GM18499 (cell line): ENCODE data around the gene EIF5AL1.
"Not testable (repeated sequence)": the region's sequence is repeated elsewhere in the genome, so short reads cannot be mapped to it uniquely, and the experiment has no call there.

Experiments used
- ATAC-seq: cut with Tn5 transposase; IDR thresholded peaks from one replicate; pipeline ENCODE4 v1.9.1; 2021; ENCODE audit warnings: moderate number of reproducible peaks; ENCODE audit not compliant: insufficient read depth, unreplicated experiment

EIF5AL1 gene

DNA sequence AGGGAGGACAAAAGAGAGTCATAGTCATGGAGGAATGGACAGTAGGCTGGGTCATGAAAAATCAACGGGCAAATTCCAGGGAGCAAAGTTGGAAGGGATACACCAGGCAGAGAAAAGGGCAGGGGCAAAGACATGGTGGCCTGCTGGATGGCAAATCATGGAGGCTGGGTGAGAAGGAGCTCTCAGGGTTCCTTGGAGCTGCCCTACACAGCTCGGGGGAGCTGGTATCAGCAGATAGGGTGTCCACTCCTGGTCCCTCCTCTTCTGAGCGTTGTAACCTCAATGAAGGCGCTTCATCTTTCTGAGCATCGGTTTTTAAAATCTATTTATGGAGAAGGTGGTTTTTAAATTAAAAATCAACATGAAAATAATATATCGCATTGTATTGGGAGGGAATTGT lies 27.9 kb upstream of the EIF5AL1 start:
- ATAC-seq, result no peak

DNA sequence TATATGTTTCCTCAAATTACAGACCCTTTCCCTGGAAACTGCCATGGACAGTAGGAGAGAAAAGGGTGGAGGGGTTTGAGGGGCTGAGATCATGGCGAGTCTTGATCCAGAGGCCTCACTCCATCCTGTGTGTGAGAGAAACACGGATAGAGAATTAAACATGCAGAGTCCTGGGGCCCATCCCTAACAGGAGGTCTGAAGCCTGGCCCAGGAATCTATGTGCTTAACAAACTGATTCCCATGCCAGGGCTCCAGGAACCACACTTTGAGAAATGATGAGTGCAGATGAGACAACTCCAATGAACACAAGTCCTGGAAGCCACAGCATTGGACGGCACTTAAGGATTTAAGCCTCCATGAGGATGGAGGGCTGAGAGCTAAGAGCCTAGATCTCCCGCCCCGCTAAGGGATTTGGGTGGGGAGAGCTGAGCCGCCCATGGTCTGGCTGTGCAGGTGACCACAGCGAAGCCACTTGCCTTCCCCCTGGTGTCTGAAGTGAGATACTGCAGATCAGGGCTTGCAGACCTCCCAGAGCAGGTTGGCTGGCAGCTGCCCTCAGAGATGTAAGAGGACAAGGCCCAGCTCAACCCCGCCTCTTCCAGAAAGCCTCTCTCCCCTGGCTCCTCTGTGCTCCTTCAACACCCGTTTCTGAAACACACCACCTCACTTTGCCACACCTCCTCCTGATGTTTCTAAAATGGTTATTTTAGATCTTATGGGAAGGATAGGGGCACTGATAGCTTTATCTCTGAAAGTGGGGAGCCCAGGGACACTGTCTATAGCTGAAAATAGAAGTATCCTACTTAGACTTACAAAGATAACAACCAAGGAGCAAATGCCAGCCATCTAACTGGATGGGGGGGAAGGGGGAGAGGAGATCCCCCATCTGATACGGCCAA lies 24.8 kb upstream of the EIF5AL1 start:
- no peak for ATAC-seq

DNA sequence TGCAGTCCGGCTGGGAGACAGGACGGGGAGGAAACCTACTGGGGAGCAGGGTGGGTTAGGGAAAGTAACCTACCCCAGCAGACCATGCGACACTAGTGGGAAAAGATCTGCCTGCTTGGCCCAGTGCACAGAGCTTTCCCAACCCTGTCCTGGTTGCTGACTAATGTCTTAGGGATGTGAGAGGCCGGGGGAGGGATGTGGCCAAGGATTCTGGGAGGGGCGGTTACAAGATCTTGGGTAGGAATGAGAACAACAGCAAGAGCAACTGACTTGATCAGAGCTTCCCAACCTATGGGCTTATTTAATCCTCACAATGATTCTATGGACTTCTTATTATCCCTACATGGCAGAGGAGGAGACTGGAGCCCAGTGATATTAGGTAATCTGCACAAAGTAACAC lies 24.0 kb upstream of the EIF5AL1 start:
- no peak for ATAC-seq

DNA sequence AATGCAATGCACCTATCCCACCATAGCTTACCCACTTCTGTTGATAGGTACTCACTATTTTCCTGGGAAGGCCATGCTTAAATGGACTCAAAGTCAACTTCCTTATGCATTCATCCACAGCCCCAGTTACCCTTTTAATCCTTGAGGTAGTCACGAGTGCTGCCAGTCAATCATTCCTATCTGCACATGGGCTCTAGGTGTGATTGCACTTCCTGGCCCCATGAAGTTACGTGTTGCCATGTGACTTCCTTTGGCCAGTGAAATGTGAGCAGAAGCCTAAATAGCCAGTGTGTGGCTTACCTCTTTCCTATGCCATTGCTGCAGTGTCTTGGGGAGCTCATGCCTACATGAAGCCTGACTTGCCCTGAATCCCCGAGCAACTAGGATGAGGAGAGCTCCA lies 23.5 kb upstream of the EIF5AL1 start:
- no peak for ATAC-seq

DNA sequence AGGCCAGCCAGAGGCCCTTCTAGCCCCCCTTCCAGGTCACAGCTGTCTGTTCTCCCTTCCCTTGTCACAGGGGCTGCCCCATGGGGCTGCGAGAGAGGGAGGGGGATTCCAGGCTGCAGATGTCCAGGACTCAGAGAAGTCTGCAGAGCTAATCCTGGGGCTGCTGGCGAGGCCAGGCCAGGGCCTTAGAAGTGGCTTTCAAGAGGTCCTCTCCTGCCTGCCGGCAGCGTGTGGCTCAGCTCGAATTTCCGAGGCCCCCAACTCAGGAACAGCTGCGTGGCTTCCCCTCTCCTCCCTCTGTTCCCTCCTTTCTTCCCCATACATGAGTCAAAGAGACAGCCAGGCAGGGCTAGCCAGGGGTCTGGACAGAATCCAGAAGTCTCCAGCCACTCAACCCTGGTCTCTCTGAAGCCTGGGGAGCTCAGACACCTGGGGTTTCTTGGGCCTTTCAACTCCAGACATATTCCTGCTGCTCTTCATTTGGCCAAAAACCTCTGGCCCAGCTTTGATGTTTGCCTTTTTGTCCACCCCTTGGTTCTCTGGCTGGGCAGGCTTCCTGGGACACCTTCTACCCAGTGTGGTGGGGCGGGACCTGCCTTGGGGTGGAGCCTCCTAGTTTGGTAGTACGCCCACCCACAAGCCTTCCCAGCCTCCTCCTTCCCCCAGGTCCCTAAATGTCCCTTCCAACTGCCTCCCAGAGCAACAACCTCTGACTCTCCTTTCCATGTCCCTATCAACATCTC lies 21.8 kb upstream of the EIF5AL1 start:
- ATAC-seq, result no peak

DNA sequence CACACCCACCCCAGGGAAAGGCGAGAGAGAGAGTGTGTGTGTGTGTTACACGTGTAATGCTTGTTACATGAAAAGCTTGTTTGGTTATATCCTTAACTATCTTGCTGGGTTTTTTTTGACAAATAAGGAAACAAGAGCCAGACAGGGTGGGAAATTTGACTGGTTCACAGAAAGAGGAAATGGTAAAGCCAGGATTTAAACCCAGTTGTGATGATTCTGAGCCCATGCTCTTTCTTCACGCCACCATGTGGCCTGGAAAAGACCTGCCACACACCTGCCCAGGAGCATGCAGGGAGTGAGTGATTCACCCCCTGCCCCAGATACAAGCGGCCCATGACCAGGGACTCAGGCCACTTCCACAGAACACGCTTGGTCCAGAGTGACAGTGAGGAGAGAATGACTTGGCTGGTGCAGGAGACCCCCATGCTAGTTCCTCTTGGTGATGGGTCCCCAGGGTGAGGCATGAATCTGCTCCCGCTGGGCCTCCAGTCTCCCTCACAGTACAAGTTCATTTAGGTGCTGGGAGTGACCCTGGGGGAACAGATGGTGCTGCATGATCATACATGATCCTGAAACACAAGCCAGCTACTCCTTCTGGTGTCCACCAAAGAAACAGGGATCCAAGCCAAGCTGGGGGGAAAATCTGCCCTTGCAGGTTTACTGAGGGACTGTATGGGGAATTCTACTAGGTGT lies 21.0 kb upstream of the EIF5AL1 start:
- no peak for ATAC-seq

DNA sequence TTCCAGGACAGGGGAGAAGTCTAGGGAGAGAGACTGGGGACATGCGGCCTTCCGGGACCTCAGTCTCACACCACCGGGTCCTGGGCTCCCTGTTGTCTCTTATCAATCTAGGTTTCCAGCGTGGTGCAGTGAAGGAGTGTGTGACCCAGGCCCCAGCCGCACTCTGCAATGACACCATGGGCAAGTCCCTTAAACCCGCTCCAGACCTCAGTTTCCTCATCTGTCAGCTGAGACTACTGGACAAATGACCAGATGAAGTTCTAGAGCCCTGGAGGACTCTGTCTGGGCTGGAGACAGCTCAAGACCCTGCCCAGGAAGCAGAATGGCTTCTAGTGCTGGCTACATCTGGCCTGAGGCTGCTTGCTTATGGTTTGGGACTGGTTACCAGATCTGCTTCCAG lies 20.1 kb upstream of the EIF5AL1 start:
- no peak for ATAC-seq

DNA sequence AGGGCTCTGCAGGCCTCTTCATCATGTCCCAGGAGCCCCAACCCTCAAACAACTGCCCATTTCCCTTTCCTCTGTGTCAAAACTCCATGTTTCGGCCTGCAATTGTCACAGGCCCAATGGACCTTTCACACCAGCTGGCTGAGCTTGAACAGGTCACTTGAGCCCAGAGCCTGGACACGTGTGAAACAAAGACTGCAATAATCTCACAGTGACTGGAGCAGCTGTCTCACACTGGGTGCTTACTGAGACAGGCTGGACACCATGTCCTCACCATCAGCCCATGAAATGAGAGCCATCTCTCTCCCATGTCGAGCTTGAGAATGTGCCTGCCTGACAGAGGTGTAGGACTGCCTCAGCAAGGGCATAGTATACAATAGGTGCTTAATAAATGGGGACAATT lies 19.5 kb upstream of the EIF5AL1 start:
- no peak for ATAC-seq

DNA sequence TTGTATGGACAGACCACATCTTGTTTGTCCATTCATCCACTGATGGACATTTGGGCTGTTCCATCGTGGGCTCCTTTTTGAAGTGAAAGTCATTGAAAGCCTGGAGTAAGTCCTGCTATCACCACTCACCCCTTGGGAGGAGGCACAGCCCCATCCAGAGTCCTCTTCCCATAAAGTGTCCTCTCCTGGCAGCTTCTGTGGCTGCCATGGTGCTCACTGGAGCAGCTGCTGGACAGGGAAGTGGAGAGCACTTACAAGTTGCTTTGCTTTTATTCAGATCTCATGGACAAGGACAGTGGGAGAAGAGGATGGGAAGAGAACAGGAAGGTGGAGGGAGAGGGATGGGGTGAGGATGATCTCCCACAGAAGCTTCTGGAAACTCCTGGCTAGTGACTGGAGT lies 18.5 kb upstream of the EIF5AL1 start:
- no peak for ATAC-seq

DNA sequence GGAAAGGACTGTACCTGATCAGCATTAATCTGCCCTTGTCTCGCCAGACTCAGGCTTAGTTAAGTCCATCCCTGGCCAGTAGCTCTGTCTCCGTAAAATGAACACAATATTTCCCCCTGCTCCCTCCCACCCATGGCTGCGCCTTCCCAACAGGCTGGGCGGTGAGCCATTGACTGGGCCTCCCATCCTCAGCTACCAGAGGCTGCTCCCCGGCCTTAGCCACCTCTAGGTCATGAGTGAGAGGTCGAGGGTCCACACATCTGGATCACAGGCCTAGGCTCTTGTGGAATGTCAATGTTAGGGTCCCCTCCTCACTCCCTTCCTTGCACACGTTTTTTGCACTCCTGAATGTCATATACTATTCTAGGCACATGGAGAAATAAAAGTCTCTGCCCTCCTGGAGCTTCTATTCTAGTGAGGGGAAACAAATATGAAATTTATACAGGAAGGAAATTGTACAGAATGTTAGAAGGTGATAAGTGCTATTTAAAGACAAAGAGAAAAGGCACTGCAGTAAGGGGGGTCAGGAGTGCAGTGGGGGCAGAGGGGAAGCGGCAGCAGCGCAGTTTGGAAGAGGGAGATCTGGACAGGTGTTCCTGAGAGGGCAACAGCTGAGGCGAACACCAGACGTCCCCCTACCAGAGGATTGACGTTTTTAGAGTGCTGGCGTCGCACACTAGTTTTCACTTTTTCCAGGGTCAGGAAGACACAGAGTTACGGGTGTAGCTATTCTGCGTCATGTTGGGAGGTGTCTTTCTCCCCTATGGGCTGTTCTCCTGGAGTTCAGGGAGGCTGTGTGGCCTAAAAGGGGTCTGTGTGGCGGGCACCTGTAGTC lies 17.2 kb upstream of the EIF5AL1 start:
- ATAC-seq, result no peak

DNA sequence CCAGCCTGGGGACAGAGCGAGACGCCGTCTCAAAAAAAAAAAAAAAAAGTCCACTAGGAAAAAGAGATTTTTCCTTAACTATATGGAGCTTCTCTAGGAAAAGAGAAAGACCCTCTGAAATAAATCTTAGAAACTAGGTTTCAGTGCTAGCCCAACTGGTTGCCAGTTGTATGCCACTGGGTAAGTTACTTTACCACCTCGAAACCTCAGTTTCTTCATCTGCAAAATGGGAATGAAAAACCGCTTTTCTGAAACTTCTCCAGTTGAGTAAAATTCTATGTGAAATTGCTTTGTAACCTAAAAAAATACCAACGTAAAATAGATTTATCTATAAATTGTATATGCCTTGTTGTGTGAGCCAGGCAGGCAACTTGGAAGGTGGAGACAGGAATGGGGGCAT lies 16.5 kb upstream of the EIF5AL1 start:
- no peak for ATAC-seq

DNA sequence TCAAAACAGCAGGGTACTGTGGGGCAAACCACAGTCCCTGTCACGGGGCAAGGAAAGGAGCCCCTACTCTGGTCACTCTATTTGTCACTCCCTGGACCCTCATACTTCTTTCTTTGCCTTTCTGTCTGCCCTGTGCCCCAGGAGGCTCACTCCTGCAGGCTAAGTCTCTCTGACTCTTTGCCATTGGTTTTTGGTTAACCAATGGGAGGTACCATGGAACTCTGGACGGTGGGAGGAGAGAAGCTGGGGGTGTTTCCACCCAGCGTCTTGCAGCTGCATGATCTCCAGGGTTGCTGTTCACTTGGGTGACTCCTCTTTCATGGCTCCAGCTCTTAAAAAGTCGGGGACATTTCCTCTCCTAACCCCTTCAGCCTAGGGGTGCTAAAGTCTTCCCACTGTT lies 15.4 kb upstream of the EIF5AL1 start:
- ATAC-seq, result no peak

DNA sequence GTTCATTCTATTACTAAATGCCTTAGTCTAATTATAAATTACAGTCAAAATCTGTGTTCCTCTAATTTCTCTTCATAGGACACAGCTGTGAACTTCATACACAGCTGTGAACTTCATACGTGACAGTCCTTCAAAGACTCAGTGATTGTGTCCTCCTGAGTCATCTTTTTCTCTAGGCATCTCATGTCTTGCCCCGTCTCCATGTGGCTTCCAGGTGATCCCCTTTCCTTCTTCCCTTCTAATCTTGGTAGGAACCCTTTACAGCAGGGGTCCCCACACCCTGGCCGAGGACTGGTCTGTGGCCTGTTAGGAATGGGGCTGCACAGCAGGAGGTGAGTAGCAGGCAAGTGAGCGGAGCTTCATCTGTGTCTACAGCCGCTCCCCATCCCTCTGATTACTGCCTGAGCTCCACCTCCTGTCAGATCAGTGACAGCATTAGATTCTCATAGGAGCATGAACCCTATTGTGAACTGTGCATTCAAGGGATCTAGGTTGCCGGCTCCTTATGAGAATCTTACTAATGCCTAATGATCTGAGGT lies 14.0 kb upstream of the EIF5AL1 start:
- no peak for ATAC-seq

DNA sequence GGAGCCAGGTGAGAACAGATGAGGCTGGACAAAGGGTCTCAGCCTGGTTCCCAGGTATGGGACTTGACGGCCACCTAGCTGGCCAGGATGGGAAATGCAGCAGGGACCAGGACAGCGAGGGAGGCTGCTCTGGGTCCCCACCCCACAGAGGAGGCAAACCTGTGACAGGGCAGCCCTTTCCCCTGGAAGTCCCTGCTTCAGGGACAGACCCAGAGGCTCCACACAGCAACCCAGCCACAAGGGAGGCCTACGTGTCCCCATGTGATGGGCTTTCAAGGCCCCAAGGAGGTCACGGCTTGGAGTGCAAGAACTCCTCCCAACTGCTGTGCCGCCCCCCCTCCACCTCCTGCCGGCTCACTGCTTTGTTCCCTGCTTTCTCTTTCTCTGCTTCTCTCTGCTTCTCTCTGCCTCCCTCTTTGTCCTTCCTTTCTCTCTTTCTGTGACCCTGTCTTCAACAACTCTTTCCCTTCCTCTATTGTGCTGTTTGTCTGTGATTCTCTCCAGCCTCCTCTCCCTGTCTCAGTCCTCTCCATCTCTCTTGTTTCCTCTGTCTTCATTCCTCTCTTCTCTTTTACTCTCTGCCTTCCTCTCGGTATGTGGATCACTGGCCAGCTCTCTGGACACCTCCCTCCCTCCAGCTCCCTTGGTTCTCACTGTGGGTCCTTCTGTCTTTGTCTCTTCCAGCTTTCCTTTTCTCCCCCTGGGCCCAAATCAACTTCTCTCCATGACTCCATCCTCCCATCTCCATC lies 9.6 kb upstream of the EIF5AL1 start:
- ATAC-seq, result no peak

DNA sequence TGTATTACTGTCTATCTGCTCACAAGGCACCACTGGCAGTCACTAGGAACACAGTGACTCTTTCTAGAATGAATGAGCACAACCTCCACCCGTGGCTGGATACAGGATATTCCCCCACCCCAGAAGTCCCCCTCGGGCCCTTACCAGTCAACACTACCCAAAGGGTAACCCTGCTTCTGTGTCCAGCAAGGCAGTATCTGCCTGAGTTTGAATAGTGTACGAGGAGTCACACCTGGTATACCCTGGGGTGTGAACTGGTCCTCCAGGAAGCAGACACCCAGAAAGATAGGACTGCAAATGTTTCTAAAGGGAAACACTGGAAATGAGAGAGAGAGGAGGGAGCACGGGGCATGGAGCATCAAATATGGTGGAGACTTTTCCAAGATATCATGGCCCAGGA lies 8.5 kb upstream of the EIF5AL1 start:
- not testable (repeated sequence) for ATAC-seq

DNA sequence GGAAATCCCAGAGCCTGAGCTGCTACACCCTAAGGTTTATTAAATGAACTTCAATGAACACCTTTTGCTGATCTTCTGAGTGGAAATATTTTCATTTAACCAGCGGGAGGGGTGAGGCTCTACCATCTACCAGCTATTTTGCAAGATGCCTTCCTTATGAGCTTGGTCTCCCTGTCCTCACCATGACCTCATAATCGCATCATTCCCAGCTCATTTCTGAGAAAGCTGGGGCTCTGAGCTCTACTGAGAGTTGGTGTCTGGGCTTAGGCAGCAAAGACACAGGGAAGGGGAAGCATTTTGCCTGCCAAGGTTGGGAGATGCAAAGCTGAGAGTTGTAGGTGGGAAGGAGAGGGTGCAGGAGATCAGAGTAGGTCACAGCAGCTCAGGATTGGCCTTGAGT lies 7.8 kb upstream of the EIF5AL1 start:
- ATAC-seq, result not testable (repeated sequence)

DNA sequence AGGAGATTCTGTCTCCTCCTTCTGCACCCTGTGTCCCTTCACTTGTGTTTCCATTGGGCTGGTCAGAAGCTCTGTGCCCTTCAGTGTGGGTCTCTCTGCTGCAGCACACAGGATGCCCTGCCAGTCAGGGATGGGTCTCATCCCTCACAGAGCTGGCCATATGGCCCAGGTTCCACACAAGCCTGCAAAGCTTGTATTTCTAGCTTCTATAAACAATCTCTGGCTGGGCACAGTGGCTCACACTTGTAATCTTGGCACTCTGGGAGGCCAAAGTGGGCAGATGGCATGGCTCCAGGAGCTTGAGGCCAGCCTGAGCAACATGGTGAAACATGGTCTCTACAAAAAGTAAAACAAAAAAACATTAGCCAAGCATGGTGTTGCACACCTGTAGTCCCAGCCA lies 7.0 kb upstream of the EIF5AL1 start:
- not testable (repeated sequence) for ATAC-seq

DNA sequence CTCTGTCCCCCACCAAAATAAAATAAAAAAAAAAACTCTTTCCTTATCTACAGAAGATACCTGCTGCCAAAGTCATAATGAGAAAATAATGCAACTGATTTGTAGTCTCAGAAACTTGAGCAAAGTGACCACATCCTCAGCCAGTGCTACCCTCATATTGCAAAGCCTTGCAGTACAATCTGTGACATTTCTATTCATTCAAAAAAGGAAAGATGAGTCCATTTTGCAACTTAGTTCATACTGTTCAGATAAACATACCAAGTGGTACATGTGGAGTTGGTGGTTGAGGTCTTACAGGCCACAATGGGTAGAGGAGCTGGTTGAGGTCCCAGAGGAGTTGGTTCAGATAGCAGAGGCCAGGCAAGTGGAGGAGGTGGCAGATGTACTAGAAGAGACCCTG lies 6.5 kb upstream of the EIF5AL1 start:
- ATAC-seq, result no peak

DNA sequence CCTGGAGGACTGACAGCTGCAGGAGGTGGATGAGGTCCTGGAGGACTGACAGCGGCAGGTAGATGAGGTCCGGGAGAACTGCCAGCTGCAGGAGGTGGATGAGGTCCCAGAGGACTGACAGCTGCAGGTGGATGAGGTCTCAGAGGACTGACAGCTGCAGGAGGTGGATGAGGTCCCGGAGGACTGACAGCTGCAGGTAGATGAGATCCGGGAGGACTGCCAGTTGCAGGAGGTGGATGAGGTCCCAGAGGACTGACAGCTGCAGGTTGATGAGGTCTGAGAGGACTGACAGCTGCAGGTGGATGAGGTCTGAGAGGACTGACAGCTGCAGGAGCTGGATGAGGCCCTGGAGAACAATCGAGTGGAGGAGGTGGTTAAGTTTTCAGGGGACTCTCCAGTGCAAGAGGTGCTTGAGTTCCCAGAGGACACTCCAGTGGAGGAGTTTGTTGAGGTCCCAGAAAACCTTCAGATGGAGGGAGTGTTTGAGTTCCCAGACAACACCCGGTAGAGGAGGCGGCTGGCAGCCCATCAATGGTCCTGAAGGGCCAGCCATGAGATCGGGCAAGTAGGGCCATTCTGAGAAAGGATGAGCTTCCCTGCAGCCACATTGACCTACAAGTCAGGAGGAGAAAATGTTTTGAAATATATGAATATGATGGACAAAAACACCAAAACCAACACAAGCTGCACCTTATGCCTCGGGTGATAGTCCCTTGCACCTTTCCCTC lies 4.7 kb upstream of the EIF5AL1 start:
- ATAC-seq, result no peak
